GM12874 (cell line): ENCODE results near the gene FAM234A.

Experiments
- TF ChIP-seq, protein P1 (sequence below): IDR thresholded peaks from 2 replicates; pipeline ENCODE4 v1.5.1; 2011; ENCODE audit warnings: low read depth, mild to moderate bottlenecking, control low read depth, low read length, moderate library complexity; ENCODE audit not compliant: insufficient read depth

Gene FAM234A

DNA sequence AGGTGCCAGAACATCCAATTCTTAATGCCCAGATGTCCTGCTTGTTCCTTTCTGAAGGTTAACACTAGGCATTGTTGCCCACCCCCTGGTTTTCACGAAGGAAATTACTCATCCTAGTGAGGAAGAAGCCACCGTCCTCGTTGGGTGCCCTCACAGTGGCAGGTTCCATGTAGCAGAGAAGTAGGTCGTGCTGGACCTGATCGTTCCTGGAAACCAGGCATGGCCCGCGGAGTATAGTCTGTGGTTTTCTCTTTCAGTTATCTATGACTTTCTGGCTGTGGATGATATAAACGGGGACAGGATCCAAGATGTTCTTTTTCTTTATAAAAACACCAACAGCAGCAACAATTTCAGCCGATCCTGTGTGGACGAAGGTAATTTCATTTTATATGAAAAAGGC is 24.6 kb downstream of the FAM234A start:
- TF ChIP-seq, protein P1, sequence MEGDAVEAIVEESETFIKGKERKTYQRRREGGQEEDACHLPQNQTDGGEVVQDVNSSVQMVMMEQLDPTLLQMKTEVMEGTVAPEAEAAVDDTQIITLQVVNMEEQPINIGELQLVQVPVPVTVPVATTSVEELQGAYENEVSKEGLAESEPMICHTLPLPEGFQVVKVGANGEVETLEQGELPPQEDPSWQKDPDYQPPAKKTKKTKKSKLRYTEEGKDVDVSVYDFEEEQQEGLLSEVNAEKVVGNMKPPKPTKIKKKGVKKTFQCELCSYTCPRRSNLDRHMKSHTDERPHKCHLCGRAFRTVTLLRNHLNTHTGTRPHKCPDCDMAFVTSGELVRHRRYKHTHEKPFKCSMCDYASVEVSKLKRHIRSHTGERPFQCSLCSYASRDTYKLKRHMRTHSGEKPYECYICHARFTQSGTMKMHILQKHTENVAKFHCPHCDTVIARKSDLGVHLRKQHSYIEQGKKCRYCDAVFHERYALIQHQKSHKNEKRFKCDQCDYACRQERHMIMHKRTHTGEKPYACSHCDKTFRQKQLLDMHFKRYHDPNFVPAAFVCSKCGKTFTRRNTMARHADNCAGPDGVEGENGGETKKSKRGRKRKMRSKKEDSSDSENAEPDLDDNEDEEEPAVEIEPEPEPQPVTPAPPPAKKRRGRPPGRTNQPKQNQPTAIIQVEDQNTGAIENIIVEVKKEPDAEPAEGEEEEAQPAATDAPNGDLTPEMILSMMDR = no peak

DNA sequence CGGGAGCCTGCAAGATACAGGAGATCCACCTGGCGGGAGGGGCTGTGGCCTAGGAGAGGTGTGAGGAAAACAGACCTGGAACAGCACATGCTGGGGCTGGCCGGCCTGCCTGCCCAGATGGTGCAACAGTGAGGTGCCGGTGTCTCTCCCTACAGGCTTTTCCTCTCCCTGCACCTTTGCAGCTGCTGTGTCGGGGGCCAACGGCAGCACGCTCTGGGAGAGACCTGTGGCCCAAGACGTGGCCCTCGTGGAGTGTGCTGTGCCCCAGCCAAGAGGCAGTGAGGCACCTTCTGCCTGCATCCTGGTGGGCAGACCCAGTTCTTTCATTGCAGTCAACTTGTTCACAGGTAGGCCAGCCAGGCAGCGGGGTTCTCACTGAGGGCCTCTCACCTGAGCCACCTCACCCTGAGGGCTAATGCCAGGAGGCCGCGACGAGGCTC is 25.2 kb downstream of the FAM234A start:
- TF ChIP-seq, protein P1 = no peak

DNA sequence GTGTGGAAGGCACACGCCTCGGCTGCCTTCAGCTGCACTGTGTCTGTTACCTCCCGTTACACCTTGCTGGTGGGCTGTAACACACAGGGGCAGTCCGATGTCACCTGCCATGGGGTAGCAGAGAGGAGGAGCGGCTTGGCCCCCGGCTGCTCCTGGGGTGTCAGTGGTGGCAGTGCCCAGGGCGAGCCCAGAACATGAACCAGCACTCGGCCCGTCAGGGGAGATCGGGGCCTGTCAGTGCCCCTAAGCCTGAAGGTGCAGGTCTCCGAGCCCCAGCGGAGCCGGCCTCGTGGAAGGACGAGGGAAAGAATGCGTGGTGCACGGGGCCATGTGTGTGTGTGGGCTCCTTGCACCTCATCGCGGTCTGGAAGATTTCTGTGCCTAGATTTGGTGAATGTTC is 25.7 kb downstream of the FAM234A start:
- TF ChIP-seq, protein P1 = no peak

DNA sequence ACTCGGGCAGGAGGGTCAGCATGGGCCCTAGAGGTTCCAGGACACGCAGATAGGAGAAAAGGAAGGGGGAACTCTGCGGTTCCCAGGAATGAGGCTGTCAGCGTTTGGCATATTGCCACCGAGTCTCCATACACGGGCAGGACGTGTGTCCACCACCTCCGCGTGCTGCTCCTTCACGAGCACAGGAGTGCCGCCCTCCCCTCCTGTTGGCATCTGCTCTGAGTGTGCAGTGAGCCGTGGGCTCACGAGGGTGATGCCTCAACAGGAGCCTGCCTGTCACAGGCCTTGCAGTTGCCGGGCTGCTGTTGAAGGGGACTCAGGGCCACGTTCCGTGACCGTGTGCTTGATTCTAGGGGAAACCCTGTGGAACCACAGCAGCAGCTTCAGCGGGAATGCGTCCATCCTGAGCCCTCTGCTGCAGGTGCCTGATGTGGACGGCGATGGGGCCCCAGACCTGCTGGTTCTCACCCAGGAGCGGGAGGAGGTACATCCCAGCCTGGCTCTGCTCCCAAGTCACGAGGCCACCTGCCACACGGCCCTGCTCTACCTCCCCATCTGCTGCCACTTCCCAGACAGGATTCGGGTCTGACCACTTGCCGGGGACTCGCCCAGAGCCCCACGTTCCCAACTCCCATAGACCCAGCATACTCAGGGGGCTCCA is 26.5 kb downstream of the FAM234A start:
- TF ChIP-seq, protein P1 = no peak

DNA sequence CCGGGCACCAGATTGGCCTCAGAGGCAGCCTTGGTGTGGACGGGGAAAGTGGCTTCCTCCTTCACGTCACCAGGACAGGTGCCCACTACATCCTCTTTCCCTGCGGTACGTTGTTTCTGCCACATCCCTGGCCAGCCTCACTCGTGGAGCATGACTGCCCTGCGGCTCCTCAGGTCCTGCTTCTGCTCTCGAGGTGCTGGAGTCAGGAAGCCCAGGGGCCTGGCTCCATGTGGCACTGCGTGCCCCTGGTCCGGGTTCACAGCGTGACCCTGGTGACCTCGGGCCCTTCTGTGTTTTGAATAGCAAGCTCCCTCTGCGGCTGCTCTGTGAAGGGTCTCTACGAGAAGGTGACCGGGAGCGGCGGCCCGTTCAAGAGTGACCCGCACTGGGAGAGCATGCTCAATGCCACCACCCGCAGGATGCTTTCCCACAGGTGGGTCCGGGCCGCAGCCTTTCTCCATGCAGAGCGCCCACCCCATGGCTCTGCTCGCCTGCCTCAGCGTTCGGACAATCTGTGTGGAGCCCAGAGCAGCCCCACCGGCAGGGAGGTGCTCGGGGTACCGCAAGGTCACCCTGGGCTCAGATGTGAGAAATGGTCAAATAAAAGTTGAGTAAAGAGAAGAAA is 27.6 kb downstream of the FAM234A start:
- TF ChIP-seq, protein P1 = no peak

DNA sequence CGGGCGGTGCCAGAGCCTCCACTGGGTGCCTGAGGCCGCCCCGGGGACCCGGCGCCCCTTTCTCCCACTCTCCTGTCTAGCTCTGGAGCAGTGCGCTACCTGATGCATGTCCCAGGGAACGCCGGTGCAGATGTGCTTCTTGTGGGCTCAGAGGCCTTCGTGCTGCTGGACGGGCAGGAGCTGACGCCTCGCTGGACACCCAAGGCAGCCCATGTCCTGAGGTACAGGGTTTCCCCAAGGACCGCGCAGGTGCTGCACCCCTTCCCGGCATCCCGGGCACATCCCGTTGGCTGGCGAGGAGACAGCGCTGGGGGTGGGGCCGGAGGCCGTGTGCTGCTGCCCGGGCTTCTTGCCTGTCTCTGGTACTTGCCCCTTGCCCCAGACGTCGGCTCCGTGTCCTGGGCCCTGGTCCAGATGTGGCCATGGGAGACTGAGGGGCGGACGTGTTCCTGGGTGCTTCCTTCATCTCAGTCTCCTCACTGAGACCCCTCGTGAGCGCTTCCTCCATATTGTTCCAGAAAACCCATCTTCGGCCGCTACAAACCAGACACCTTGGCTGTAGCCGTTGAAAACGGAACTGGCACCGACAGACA is 28.7 kb downstream of the FAM234A start:
- TF ChIP-seq, protein P1 = no peak

DNA sequence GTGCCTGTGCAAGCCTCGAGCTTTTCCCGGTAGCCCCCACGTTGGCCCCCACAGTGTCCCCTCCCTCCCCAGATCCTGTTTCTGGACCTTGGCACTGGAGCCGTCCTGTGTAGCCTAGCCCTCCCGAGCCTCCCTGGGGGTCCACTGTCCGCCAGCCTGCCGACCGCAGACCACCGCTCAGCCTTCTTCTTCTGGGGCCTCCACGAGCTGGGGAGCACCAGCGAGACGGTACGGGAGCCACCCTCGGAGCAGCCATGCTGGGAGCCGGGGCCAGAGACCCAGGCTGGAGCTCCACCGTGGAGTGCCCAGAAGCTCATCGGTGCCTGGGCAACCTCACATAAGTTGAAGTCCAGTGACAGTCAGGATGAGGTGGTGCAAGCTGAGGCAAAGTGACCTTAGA is 29.3 kb downstream of the FAM234A start:
- TF ChIP-seq, protein P1 = no peak
